Right lobe of liver (tissue), 4 donors: ENCODE results near the gene PEX16.

Experiments used
- CTCF ChIP-seq, 4 donors: fragments of 200-600 bp in 3 of 4; fragments of 450-650 bp in 1 of 4; IDR thresholded peaks; one replicate each; pipeline versions ENCODE4 v1.5.1 to v1.8.0; 2016 to 2022; ENCODE audit warnings: antibody characterized with exemption in 4 of 4, mild to moderate bottlenecking in 2 of 4
- POLR2A ChIP-seq: fragments of 450-650 bp; IDR thresholded peaks from one replicate; pipeline ENCODE4 v1.6.1; 2017; ENCODE audit warnings: antibody characterized with exemption, mild to moderate bottlenecking
- donor health status: DM: no; HTN: no; CAD: no.
- donor health status: DM: no; HTN: no; CAD: no.
- donor health status: DM: no; HTN: yes; CAD: no.

- TF ChIP-seq CTCF (IDR thresholded peaks at IDR 0.05) (no peak), POLR2A (no peak)
Measured at GRCh38 chr11:45924927-45925326, 7.2 kb upstream of the PEX16 start.
